K562 (cell line): ENCODE results near the gene ABCA10. TPM values are rescaled to one million over a fixed set of nuclear protein-coding genes. Genes with fewer than 3 reads are reported as not detected.

Source experiments
- BCLAF1 ChIP-seq, 2 experiments: fragments of 450-650 bp in 1 of 2; IDR thresholded peaks; 2 replicates each; pipeline ENCODE4 v1.6.1; 2011 to 2017; ENCODE audit warnings: low read depth in 2 of 2, antibody characterized with exemption in 1 of 2, borderline replicate concordance in 1 of 2, low read length in 1 of 2, mild to moderate bottlenecking in 1 of 2, mixed read lengths in 1 of 2; ENCODE audit not compliant: control insufficient read depth in 1 of 2
- CBFA2T2 ChIP-seq: fragments of 450-650 bp; conservative IDR thresholded peaks from 2 replicates; pipeline ENCODE4 v1.6.1; 2017; ENCODE audit warnings: mild to moderate bottlenecking
- DEAF1 ChIP-seq: fragments of 450-650 bp; formaldehyde crosslinking; IDR thresholded peaks from 2 replicates; pipeline ENCODE4 v1.4.0; 2020; ENCODE audit warnings: mild to moderate bottlenecking, moderate library complexity
- DIDO1 ChIP-seq: fragments of 450-650 bp; IDR thresholded peaks from 2 replicates; pipeline ENCODE4 v1.6.1; 2016; ENCODE audit warnings: low read depth, missing biosample characterization, missing genetic modification characterization
- EP300 ChIP-seq: IDR thresholded peaks from 2 replicates; pipeline ENCODE4 v1.6.1; 2012; ENCODE audit warnings: low read length, improper control_type of control experiment
- FOXK2 ChIP-seq, 2 experiments: fragments of 450-650 bp; IDR thresholded peaks in 1 of 2; conservative IDR thresholded peaks in 1 of 2; 2 replicates each; pipeline ENCODE4 v1.6.1; 2016; ENCODE audit warnings: low read depth in 2 of 2, mild to moderate bottlenecking in 1 of 2
- FUS ChIP-seq: fragments of 200-400 bp; formaldehyde crosslinking; optimal IDR thresholded peaks from 2 replicates; pipeline ENCODE3; 2017; ENCODE audit warnings: low read depth, low read length
- HDGF ChIP-seq: fragments of 450-650 bp; IDR thresholded peaks from 2 replicates; pipeline ENCODE4 v1.6.1; 2016
- LARP7 ChIP-seq: fragments of 450-650 bp; IDR thresholded peaks from 2 replicates; pipeline ENCODE4 v1.6.1; 2016
- VEZF1 ChIP-seq: fragments of 200-800 bp; sonication (Bioruptor generic); IDR thresholded peaks from 2 replicates; pipeline ENCODE4 v1.6.1; 2017; ENCODE audit warnings: missing genetic modification characterization, missing compliant biosample characterization
- ZBTB34 ChIP-seq: fragments of 250-450 bp; sonication (Bioruptor Pico); IDR thresholded peaks from 2 replicates; pipeline ENCODE4 v1.8.0; 2021; ENCODE audit warnings: mild to moderate bottlenecking, moderate library complexity
- polyA plus RNA-seq, 8 experiments: library from polyadenylated mRNA; depleted of rRNA in 4 of 8; stranded (reverse) in 5 of 8; unstranded in 3 of 8; fragments of >200 nt; fragmentation: Nextera tagmentation in 2 of 8; fragmentation: Illumina TruSeq in 1 of 8; extraction: Ambion mirVana in 2 of 8; extraction: Trizol in 1 of 8; gene quantifications; 2 replicates each; pipeline versions ENCODE4 v1.2.1 to v1.2.3, GENCODE V29; 2011 to 2014; ENCODE audit warnings: inconsistent platforms in 1 of 8, missing spikeins in 1 of 8
- total RNA-seq, 7 experiments: library from RNA; depleted of rRNA in 6 of 7; stranded (reverse); fragments of >200 nt in 6 of 7; fragmentation: Illumina TruSeq in 2 of 7; extraction: Trizol in 2 of 7; gene quantifications; 2 replicates each; pipeline versions ENCODE4 v1.2.1 to v1.2.3, GENCODE V29; 2011 to 2021; ENCODE audit warnings: low replicate concordance in 1 of 7

ABCA10 gene
- total and polyA plus RNA-seq, 9 of the 15 experiments (the other 6 are each of a cell fraction or from before 2014, with no cell fraction given) = 0.04 to 0.45 (median 0.15) TPM; not detected in 1

GRCh38 chr17:69235338-69236058 lies 6.9 kb upstream of the ABCA10 start (continued):
- TF ChIP-seq DEAF1 (CRISPR knock-in tag) (peak; percentile 95), DIDO1 (no peak), ZBTB34 (no peak), EP300 (0 out of 2 replicates have a peak, but pooled peaks have one; percentile 11), LARP7 (0 out of 2 replicates have a peak, but pooled peaks have one; percentile 25), HDGF (peak; percentile 89), FUS (no peak), BCLAF1 (IDR thresholded peaks at IDR 0.05; ENCODE audit: borderline replicate concordance in 1 of 2, control insufficient read depth in 1 of 2, low read depth in 2 of 2, low read length in 1 of 2) (no peak), CBFA2T2 (0 out of 2 replicates have a peak, but pooled peaks have one; percentile 2), VEZF1 (CRISPR knock-in tag) (peak; percentile 69), FOXK2 (conservative IDR thresholded peaks at IDR 0.05 in 1 of 2, IDR thresholded peaks at IDR 0.05 in 1 of 2; ENCODE audit: low read depth in 2 of 2) (0 out of 4 replicates have a peak, but pooled peaks of 1 of the 2 experiments have one; percentile 30)
